IPS DF 4.7 (cell line): ENCODE measurements around the gene VPS45.

Experiments
- DNase-seq: peaks from one replicate; pipeline ENCODE4 v3.0.0-alpha.2; 2013; ENCODE audit warnings: low spot score; ENCODE audit errors: extremely low read depth

The VPS45 gene

GRCh38 chr1:150187560-150187931 is 120.0 kb downstream of the VPS45 start:
- DNase-seq: no peak

GRCh38 chr1:150192012-150192411 is 124.4 kb downstream of the VPS45 start:
- no peak for DNase-seq

- DNase-seq: no peak
These were observed 126.9 kb downstream of the VPS45 start for GRCh38 chr1:150194381-150195031.
